ENCODE measurements around the gene METTL22. TPM values are rescaled to one million over a fixed set of nuclear protein-coding genes. Genes with fewer than 3 reads are reported as not detected.

Gene METTL22
- total and polyA plus RNA-seq, 4 donors, result 39.6 to 49.7 (median 42.2) TPM

DNA sequence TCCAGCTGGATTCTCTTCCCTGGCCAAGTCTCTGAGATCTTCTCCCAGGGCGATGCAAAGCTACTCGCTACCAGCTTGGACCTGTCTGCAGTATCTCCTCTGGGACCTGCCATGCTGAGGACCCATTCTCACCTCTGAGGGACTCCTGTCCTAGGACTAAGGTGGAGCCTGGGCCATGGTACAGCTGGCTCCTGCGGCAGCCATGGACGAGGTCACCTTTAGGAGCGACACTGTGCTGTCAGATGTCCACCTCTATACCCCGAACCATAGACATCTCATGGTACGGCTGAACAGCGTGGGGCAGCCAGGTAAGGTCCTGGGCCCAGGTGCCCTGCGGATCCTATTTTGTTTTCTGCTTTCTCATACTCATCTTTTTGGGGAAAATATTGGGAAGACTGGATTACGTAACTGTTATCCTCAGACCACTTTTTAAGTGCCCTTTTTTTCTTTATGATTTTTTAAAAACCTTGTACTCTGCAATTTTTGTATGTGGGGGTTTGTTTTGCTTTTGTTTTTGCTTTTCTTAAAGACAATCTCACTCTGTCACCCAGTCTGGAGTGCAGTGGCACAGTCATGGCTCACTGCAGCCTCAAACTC, 4.1 kb downstream of the METTL22 start:
- no peaks in the 10 kb centered on the region for H3K27me3 ChIP-seq (ENCODE audit: control insufficient read depth in 1 of 2, insufficient read depth in 2 of 2, low read length in 1 of 2)
- DNase-seq (no peak), ATAC-seq (ENCODE audit: low FRiP score) (no peak)
- intact Hi-C loops (cut with DNase I), result no loop called here
- H3K4me3 ChIP-seq (ENCODE audit: low read length in 2 of 2), result no peak overlapping the region
- WGBS, 2 donors, result 92 to 93% methylated on average over 10 of the region's 10 CpGs
- H3K36me3 ChIP-seq (ENCODE audit: control insufficient read depth in 1 of 2, insufficient read depth in 2 of 2, low read length in 1 of 2), result peaks cover 3 to 18% of the 10 kb centered on the region in 2 donors
- H3K4me1 ChIP-seq (ENCODE audit: control insufficient read depth in 1 of 2, insufficient read depth in 2 of 2, low read length in 2 of 2), result no peaks in the 10 kb centered on the region
- H3K27ac ChIP-seq (ENCODE audit: low read depth in 1 of 2, low read length in 2 of 2), result no peak overlapping the region
- H3K9me3 ChIP-seq (ENCODE audit: control insufficient read depth, low read length), result no peaks in the 10 kb centered on the region

DNA sequence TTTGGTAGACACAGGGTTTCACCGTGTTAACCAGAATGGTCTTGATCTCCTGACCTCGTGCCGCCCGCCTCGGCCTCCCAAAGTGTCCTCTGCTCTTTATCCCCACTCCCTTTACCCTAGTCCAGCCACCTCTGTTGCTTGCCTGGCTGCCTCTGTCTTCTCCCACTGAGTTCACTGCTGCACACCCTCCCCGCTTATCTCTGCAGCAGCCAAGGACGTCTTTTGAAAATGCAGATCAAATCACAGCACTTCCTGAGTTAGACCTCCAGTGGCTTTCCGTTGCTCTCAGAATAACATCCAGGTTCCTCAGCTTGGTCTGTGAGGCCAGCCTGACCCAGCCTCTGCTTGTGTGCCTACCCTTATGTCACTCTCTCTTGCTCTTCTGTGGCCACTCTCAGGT, 5.4 kb downstream of the METTL22 start:
- intact Hi-C loops (cut with DNase I), result no loop called here
- ATAC-seq (ENCODE audit: low FRiP score) (no peak), DNase-seq (no peak)
- no peaks in the 10 kb centered on the region for H3K9me3 ChIP-seq (ENCODE audit: control insufficient read depth, low read length)
- no peaks in the 10 kb centered on the region for H3K27me3 ChIP-seq (ENCODE audit: control insufficient read depth in 1 of 2, insufficient read depth in 2 of 2, low read length in 1 of 2)
- H3K27ac ChIP-seq (ENCODE audit: low read depth in 1 of 2, low read length in 2 of 2), result no peak overlapping the region
- H3K4me3 ChIP-seq (ENCODE audit: low read length in 2 of 2), result no peak overlapping the region
- H3K36me3 ChIP-seq (ENCODE audit: control insufficient read depth in 1 of 2, insufficient read depth in 2 of 2, low read length in 1 of 2), result peaks cover 3 to 18% of the 10 kb centered on the region in 2 donors
- 87 to 91% methylated on average over 8 of the region's 8 CpGs for WGBS, 2 donors
- H3K4me1 ChIP-seq (ENCODE audit: control insufficient read depth in 1 of 2, insufficient read depth in 2 of 2, low read length in 2 of 2), result no peaks in the 10 kb centered on the region

DNA sequence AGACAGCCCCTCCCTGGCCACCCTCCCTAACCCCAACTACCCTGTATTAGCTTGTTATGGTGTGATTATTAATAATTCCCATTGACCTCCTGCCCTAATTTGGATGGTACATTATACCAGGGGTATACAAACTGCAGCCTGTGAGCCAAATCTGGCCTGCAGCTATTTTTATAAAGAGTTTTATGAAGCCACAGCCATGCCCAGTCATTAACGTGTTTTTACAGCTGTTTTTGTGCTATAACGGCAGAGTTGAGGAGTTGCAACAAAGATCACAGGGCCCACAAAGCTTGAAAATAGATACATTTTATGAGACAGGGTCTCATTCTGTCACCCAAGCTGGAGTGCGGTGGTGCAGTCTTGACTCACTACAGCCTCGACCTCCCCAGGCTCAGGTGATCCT, 6.0 kb downstream of the METTL22 start:
- WGBS, 2 donors, result 63 to 64% methylated on average over 4 of the region's 4 CpGs
- no peak for ATAC-seq (ENCODE audit: low FRiP score)
- Histone ChIP-seq H3K27me3 (ENCODE audit: control insufficient read depth in 1 of 2, insufficient read depth in 2 of 2, low read length in 1 of 2) (no peaks in the 10 kb centered on the region), H3K9me3 (ENCODE audit: control insufficient read depth, low read length) (no peaks in the 10 kb centered on the region), H3K27ac (ENCODE audit: low read depth in 1 of 2, low read length in 2 of 2) (no peak overlapping the region), H3K4me3 (ENCODE audit: low read length in 2 of 2) (no peak overlapping the region), H3K4me1 (ENCODE audit: control insufficient read depth in 1 of 2, insufficient read depth in 2 of 2, low read length in 2 of 2) (no peaks in the 10 kb centered on the region), H3K36me3 (ENCODE audit: control insufficient read depth in 1 of 2, insufficient read depth in 2 of 2, low read length in 1 of 2) (peaks cover 3 to 18% of the 10 kb centered on the region in 2 donors)
- intact Hi-C loops (cut with DNase I), result no loop called here
- no peak for DNase-seq

DNA sequence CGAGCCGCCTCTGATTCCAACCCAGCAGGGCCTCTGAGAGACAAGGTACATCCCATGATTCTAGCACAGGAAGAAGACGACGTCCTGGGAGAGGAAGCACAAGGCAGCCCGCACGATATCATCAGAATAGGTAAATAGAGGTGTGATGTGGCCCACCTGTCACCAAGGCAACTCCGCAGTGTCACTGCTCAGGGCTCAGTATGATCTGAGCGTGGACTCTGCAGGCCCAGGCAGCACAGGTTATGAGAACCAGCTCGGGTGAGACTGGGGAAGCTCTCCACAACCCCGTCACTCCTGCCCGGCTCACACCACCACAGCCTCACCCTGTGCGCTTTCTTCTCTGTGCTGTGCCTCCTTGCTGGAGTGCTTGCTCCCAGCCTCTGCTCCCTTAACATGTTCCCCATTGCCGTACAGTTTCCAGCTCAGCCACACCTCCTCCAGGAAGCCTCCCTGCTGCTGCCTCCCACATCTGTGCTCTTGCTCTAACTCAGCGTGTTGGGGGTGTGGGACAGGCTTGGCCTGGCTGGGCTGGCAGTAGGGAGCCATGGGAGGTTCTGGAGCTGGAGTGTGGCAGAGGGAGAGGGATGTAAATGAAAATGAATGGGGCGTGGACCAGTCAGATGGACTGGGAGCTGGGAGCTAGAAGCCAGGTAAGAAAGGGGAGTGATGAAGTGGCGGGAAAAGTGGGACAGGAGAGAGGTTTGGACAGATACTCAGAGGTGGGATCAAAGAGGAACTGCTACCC, 7.7 kb downstream of the METTL22 start:
- Histone ChIP-seq H3K4me1 (ENCODE audit: control insufficient read depth in 1 of 2, insufficient read depth in 2 of 2, low read length in 2 of 2) (no peaks in the 10 kb centered on the region), H3K9me3 (ENCODE audit: control insufficient read depth, low read length) (no peaks in the 10 kb centered on the region), H3K27me3 (ENCODE audit: control insufficient read depth in 1 of 2, insufficient read depth in 2 of 2, low read length in 1 of 2) (no peaks in the 10 kb centered on the region), H3K36me3 (ENCODE audit: control insufficient read depth in 1 of 2, insufficient read depth in 2 of 2, low read length in 1 of 2) (peaks cover 3 to 18% of the 10 kb centered on the region in 2 donors), H3K27ac (ENCODE audit: low read depth in 1 of 2, low read length in 2 of 2) (no peak overlapping the region), H3K4me3 (ENCODE audit: low read length in 2 of 2) (no peak overlapping the region)
- intact Hi-C loops (cut with DNase I), result no loop called here
- no peak for ATAC-seq (ENCODE audit: low FRiP score)
- DNase-seq, result no peak
- whole genome bisulfite sequencing, 2 donors, result 94 to 95% methylated on average over 16 of the region's 16 CpGs

DNA sequence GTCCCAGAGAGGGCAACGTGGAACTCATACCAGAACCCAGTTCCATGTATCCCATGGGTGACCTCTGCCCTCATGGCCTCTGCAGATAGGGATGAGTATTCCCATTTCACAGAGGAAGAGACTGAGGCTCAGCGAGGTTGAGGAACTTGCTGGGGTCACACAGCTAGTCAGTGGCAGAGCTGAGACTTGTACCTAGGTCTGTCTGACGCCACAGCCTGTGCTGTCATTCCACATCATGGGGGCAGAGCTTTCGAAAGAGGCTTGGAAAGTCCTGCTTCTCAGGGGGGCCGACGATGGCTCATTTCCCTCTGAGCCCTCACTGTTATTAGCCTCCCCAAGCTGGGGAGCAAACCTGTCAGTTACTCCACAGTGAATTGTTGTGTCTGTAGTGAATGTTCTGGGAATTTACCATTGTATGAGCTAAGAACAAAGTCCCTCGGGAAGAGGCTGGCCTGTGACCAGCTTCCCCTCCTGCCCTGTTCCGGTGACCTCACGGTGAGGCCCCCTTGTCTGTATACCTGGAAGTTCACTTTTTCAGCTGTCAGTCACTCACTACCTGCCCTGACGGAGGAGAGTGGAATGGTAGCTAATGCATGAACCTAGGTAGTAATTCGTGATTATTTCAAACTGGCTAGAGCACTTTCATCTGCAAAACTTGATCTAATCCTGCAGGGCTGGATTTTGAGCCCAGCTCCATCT, 8.9 kb downstream of the METTL22 start:
- no peak for DNase-seq
- Histone ChIP-seq H3K27me3 (ENCODE audit: control insufficient read depth in 1 of 2, insufficient read depth in 2 of 2, low read length in 1 of 2) (no peaks in the 10 kb centered on the region), H3K4me3 (ENCODE audit: low read length in 2 of 2) (no peak overlapping the region), H3K36me3 (ENCODE audit: control insufficient read depth in 1 of 2, insufficient read depth in 2 of 2, low read length in 1 of 2) (peaks cover 3 to 19% of the 10 kb centered on the region in 2 donors), H3K27ac (ENCODE audit: low read depth in 1 of 2, low read length in 2 of 2) (no peak overlapping the region), H3K9me3 (ENCODE audit: control insufficient read depth, low read length) (no peaks in the 10 kb centered on the region), H3K4me1 (ENCODE audit: control insufficient read depth in 1 of 2, insufficient read depth in 2 of 2, low read length in 2 of 2) (no peaks in the 10 kb centered on the region)
- ATAC-seq (ENCODE audit: low FRiP score), result no peak
- intact Hi-C loops (cut with DNase I), result no loop called here
- 87 to 90% methylated on average over 11 of the region's 11 CpGs for WGBS, 2 donors

DNA sequence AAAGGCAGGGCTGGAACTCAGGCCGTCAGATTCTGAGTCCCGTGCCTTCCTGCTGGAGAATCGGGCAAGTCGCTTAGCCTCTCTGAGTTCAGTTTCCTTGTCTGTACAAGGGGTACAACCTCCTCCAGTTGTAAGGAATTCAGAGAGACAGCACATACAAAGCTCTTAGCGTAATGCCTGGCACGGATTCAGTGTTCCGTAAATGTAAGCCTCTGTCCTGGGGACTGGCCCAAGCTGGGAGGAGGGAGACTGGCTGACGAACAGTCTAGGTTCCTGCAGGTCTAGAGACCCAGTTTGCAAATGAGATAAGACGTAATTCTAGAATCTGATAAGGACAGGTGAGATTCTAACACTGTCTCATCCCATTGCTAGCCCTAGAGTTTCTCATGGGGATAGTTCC, 9.9 kb downstream of the METTL22 start:
- intact Hi-C loops (cut with DNase I), result no loop called here

DNA sequence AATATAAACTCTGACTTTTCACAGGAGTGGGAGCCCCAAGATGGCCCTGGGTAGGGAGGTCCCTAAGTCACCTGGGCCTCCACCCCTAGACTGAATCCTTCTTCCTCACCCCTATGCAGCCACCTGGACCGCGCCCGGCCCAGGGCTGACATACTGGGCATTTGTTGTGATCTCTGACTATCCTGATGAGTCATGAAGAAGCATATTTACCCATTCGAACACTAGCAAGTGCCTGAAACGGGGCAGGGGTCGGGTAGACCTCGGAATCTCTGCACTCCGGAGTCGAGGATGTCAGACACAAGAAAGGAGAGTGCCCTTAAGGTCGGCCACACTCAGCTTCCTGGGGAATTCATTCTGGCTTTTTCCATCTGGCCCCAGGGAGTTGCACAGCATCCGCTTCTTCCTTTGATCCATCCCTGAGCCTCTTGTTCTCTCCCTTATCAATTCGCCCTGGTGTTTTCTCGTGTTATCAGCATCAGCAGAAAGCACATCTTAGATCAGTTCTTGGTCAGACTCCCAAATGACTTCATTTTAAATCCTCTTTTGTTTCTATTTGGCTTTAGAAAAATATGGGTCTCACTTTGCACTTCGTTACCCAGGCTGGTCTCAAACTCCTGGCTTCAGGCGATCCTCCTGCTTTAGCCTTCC, 10.4 kb downstream of the METTL22 start:
- intact Hi-C loops (cut with DNase I), result no loop called here
- WGBS, 2 donors, result 67 to 69% methylated on average over 15 of the region's 15 CpGs
- no peak for ATAC-seq (ENCODE audit: low FRiP score)
- Histone ChIP-seq H3K27ac (ENCODE audit: low read depth in 1 of 2, low read length in 2 of 2) (no peak overlapping the region), H3K27me3 (ENCODE audit: control insufficient read depth in 1 of 2, insufficient read depth in 2 of 2, low read length in 1 of 2) (no peaks in the 10 kb centered on the region), H3K9me3 (ENCODE audit: control insufficient read depth, low read length) (no peaks in the 10 kb centered on the region), H3K36me3 (ENCODE audit: control insufficient read depth in 1 of 2, insufficient read depth in 2 of 2, low read length in 1 of 2) (peaks cover 0 to 16% of the 10 kb centered on the region in 2 donors), H3K4me1 (ENCODE audit: control insufficient read depth in 1 of 2, insufficient read depth in 2 of 2, low read length in 2 of 2) (no peaks in the 10 kb centered on the region), H3K4me3 (ENCODE audit: low read length in 2 of 2) (no peak overlapping the region)
- DNase-seq, result no peak

More for the DNA sequence above, 9.9 kb downstream of the METTL22 start:
- peaks cover 0 to 16% of the 10 kb centered on the region in 2 donors for H3K36me3 ChIP-seq (ENCODE audit: control insufficient read depth in 1 of 2, insufficient read depth in 2 of 2, low read length in 1 of 2)
- no peaks in the 10 kb centered on the region for H3K9me3 ChIP-seq (ENCODE audit: control insufficient read depth, low read length)
- DNase-seq (no peak), ATAC-seq (ENCODE audit: low FRiP score) (no peak)
- no peaks in the 10 kb centered on the region for H3K4me1 ChIP-seq (ENCODE audit: control insufficient read depth in 1 of 2, insufficient read depth in 2 of 2, low read length in 2 of 2)
- no peaks in the 10 kb centered on the region for H3K27me3 ChIP-seq (ENCODE audit: control insufficient read depth in 1 of 2, insufficient read depth in 2 of 2, low read length in 1 of 2)
- H3K4me3 ChIP-seq (ENCODE audit: low read length in 2 of 2), result no peak overlapping the region
- no peak overlapping the region for H3K27ac ChIP-seq (ENCODE audit: low read depth in 1 of 2, low read length in 2 of 2)
- WGBS, 2 donors, result 74% methylated on average over 9 of the region's 9 CpGs

DNA sequence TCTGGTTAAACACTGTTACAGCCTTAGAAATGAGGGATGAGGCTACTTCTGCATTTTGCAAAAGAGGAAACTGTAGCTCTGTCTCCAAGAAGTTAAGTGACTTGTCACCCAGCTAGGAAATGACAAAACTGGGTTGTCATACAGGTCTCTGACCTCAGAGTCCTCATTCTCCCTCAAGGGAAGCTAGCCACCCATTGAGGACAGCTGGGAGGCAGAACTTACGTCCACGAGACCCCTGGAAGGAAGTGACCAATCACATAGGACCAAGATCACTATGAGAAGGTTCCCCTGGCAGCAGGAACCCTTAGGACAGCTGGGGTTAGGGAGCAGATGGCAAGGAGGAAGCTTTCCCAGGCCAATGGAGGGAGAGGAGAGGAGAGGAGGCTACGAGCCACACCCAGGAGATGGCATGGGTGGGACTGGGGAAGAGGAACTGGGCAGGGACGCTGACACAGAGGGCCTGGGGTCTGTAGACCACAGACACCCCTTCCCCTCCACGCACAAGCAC, 11.2 kb downstream of the METTL22 start:
- no peaks in the 10 kb centered on the region for H3K4me1 ChIP-seq (ENCODE audit: control insufficient read depth in 1 of 2, insufficient read depth in 2 of 2, low read length in 2 of 2)
- H3K27ac ChIP-seq (ENCODE audit: low read depth in 1 of 2, low read length in 2 of 2), result no peak overlapping the region
- no peaks in the 10 kb centered on the region for H3K27me3 ChIP-seq (ENCODE audit: control insufficient read depth in 1 of 2, insufficient read depth in 2 of 2, low read length in 1 of 2)
- H3K9me3 ChIP-seq (ENCODE audit: control insufficient read depth, low read length), result no peaks in the 10 kb centered on the region
- ATAC-seq (ENCODE audit: low FRiP score) (peak; percentile 61), DNase-seq (peak in 1 of 2 donors; percentile 76)
- 82 to 84% methylated on average over 5 of the region's 5 CpGs for WGBS, 2 donors
- H3K36me3 ChIP-seq (ENCODE audit: control insufficient read depth in 1 of 2, insufficient read depth in 2 of 2, low read length in 1 of 2), result peaks cover 0 to 13% of the 10 kb centered on the region in 2 donors
- no peak overlapping the region for H3K4me3 ChIP-seq (ENCODE audit: low read length in 2 of 2)
- intact Hi-C loops (cut with DNase I), result no loop called here

Measured in aorta (tissue), 5 donors.